IPS-18a (cell line): ENCODE measurements around the gene SEPHS2.
A peak's percentile ranks its signal among the peaks of the same experiment; 100 is the strongest.

ENCODE experiments used
- H3K27ac ChIP-seq: one replicate; pipeline ENCODE4 v1.5.1; 2013; ENCODE audit warnings: low read length
- H3K27me3 ChIP-seq: one replicate; pipeline ENCODE4 v1.6.1; 2013; ENCODE audit warnings: mild to moderate bottlenecking, low read length; ENCODE audit not compliant: control insufficient read depth, insufficient read depth
- H3K36me3 ChIP-seq: one replicate; pipeline ENCODE4 v1.6.1; 2013; ENCODE audit warnings: low read depth, low read length; ENCODE audit not compliant: control insufficient read depth
- H3K4me1 ChIP-seq: one replicate; pipeline ENCODE4 v1.6.1; 2013; ENCODE audit warnings: low read depth, low read length; ENCODE audit not compliant: control insufficient read depth
- H3K4me3 ChIP-seq: one replicate; pipeline ENCODE4 v1.5.1; 2013; ENCODE audit warnings: low read length
- H3K9ac ChIP-seq: one replicate; pipeline ENCODE4 v1.6.1; 2013; ENCODE audit warnings: mild to moderate bottlenecking, low read length, moderate library complexity
- H3K9me3 ChIP-seq: one replicate; pipeline ENCODE4 v1.6.1; 2013; ENCODE audit warnings: low read depth, low read length; ENCODE audit not compliant: control insufficient read depth

SEPHS2 gene

DNA sequence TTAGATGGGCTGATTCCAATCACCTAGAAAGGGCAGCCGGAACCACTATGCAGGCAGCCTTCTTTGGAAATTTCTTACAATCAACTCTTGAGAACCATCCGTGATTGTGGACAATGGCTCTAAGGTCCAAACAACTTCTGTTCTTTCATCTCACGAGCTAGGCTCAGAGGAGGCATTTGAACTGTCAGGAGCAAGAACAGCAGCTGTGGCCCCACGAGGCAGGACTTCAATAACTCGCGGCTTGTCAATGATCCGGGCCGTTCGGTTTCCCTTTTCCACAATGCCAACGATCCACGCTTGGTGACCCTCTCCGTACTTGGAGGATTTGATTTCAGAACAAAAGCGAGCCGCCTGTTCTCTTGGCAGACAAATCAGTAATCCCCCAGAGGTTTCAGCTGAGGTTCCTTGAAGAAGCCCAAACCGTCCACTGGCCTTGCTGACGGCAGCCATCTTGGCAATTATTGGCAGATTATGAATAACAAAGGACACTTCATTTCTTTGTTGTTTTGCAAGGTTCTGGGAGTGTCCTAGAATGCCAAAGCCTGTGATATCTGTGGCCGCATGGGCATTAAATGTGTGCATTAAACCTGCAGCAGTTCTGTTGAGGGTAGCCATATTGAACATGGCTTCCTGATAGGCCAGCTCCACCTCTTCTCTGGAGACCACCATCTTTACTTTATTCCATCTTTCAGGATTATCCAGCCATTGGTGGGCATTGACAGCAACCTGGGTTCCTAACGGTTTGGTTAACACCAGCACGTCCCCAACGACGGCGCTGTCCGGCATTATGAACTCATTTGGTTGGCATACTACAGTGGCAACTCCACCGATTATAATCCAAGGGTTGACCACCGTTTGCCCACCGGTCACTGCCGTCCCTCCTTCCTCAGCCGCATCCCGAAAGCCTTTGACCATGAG, 1.2 kb downstream of the SEPHS2 start:
- Histone ChIP-seq H3K27ac (no peak overlapping the region), H3K9ac (no peak overlapping the region), H3K36me3 (peaks cover 5% of the 10 kb centered on the region), H3K4me1 (peaks cover 10% of the 10 kb centered on the region), H3K4me3 (peak overlapping the region; percentile 87), H3K9me3 (no peaks in the 10 kb centered on the region), H3K27me3 (no peaks in the 10 kb centered on the region)

DNA sequence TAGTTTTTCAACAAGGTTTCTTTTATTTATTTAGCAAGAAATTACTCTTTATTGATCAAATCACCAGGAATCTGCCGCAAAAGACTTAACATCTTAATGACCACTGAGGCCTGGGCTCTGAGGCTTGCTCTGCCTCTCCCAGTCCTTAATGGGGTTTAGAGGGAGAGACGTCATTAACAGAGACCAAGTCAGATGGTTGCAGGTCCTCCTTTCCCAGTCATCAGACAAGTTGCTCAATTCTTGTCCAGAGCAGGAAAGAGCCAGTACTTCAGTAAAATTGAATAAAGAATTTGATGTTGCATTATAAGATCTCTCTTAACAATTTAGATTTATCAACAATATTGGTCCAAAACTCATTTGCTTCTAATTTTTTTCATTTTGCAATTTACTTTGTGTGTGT, 2.0 kb downstream of the SEPHS2 start:
- peaks cover 5% of the 10 kb centered on the region for H3K36me3 ChIP-seq
- no peak overlapping the region for H3K9ac ChIP-seq
- H3K4me3 ChIP-seq, result no peak overlapping the region
- no peak overlapping the region for H3K27ac ChIP-seq
- H3K27me3 ChIP-seq, result no peaks in the 10 kb centered on the region
- no peaks in the 10 kb centered on the region for H3K9me3 ChIP-seq
- H3K4me1 ChIP-seq, result peaks cover 10% of the 10 kb centered on the region

DNA sequence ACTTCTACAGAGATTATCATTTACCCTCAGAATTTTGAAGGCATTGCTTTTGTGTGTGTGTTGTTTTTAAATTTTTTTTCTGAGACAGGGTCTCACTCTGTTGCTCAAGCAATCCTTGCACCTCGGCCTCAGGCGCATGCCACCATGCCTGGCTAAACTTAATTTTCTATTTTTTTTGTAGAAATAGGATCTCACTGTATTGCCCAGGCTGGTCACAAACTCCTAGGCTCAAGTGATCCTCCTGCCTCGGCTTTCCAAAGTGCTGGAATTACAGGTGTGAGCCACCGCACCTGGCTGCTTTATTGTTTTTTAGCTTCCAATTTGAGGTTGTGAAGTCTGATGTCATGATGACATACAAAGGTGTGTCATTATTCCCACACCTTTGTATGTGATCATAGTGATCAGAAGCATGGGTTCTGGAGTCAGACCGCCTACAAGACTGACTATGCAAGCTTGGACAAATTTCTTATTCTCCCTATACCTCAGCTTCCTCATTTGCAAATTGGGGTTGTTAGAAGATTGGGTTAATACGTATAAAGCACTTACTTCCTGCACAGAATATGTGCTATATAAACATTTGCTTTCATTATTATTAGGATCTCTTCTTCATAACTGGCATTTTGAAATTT, 5.8 kb downstream of the SEPHS2 start:
- Histone ChIP-seq H3K27me3 (no peaks in the 10 kb centered on the region), H3K36me3 (peaks cover 5% of the 10 kb centered on the region), H3K4me3 (no peak overlapping the region), H3K4me1 (peaks cover 4% of the 10 kb centered on the region), H3K9ac (no peak overlapping the region), H3K9me3 (no peaks in the 10 kb centered on the region), H3K27ac (no peak overlapping the region)

DNA sequence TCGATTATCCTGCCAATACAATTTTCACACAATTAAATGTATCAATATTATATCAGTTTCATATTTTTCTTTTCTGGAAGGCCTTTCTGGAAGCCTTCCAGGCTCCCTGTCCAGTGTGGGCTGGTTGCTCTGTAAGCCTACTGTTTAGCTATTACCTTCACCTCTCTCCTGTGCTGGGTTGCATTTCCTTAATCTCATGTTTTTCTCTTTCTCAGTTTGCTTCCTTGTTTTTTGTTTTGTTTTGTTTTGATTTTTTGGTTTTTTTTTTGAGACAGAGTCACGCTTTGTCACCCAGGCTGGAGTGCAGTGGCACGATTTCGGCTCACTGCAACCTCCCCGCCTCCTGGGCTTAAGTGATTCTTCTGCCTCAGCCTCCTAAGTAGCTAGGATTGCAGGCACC, 6.8 kb downstream of the SEPHS2 start:
- H3K27ac ChIP-seq, result no peak overlapping the region
- H3K4me1 ChIP-seq, result no peaks in the 10 kb centered on the region
- no peaks in the 10 kb centered on the region for H3K9me3 ChIP-seq
- no peak overlapping the region for H3K4me3 ChIP-seq
- peaks cover 2% of the 10 kb centered on the region for H3K36me3 ChIP-seq
- no peaks in the 10 kb centered on the region for H3K27me3 ChIP-seq
- H3K9ac ChIP-seq, result no peak overlapping the region

DNA sequence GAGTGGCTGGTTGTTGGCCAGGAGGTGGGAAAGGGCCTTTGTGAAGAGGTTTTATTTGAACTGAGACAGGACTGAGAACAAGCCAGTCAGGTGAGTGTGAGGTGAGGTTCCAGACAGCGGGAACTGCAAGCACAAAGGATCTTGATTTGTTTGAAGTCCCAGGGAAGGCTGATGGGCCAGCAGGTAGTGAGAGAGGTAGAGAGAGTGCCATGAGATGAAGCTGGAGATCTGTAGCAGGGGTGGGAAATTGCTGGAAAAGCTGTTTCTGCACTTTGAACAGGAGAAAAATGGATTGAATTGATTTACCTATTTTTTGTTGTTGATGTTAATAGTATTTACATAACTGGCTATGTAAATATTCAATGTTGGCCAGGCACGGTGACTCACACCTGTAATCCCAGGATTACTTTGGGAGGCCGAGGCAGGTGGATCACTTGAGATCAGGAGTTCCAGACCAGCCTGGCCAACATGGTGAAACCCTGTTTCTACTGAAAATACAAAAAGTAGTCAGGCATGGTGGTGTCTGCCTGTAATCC, 8.1 kb downstream of the SEPHS2 start:
- no peak overlapping the region for H3K9ac ChIP-seq
- no peak overlapping the region for H3K4me3 ChIP-seq
- no peaks in the 10 kb centered on the region for H3K9me3 ChIP-seq
- no peaks in the 10 kb centered on the region for H3K4me1 ChIP-seq
- no peak overlapping the region for H3K27ac ChIP-seq
- H3K36me3 ChIP-seq, result no peaks in the 10 kb centered on the region
- no peaks in the 10 kb centered on the region for H3K27me3 ChIP-seq

DNA sequence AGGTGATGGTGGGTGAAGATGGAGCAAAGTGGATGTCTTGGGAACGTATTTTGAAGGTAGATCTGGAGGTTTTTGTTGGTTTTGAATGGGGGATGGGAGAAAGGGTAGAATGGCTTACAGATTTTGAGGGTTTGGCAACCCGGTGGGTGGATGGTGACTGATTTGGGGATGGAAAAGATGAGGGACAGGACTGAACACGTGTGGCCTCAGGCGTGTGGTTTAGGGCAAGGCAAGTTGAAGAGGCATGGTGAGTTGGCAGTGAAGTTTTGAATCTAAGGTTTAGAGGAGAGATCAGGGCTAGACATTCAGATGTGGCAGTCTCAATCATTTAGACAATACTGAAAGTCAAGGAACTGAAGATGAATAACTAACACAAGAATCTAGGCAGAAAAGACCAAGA, 10.8 kb downstream of the SEPHS2 start:
- Histone ChIP-seq H3K27ac (no peak overlapping the region), H3K36me3 (no peaks in the 10 kb centered on the region), H3K27me3 (no peaks in the 10 kb centered on the region), H3K9me3 (no peaks in the 10 kb centered on the region), H3K9ac (no peak overlapping the region), H3K4me1 (peaks cover 4% of the 10 kb centered on the region), H3K4me3 (no peak overlapping the region)

DNA sequence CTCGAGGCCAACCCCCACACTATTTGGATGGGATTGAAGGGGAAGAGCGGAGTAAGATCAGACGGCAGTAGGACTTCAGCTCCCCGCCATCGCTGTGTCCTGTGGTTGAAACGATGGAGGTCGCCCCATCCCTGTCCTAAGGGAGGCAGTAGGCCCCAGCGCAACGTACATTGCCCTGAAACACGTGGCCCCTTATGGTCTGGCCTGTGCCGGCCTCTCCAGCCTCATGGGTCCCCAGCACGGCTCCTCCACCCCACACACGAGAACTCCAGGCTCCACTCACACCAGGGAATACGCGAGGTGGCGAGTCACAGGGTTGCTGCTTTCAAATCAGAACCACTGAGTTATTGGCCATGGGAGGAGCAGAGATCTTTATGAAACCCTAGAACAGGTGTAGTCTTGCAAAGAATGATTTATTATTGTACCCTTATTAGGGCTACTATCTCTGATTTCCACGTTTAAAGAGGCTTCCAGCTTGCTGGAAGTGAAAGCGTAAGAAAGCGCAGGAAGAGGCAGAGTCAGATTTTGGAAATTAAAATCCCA, 15.2 kb downstream of the SEPHS2 start:
- Histone ChIP-seq H3K4me1 (peaks cover 9% of the 10 kb centered on the region), H3K4me3 (peak overlapping the region; percentile 82), H3K27ac (no peak overlapping the region), H3K36me3 (peaks cover 4% of the 10 kb centered on the region), H3K27me3 (no peaks in the 10 kb centered on the region), H3K9ac (no peak overlapping the region), H3K9me3 (no peaks in the 10 kb centered on the region)

DNA sequence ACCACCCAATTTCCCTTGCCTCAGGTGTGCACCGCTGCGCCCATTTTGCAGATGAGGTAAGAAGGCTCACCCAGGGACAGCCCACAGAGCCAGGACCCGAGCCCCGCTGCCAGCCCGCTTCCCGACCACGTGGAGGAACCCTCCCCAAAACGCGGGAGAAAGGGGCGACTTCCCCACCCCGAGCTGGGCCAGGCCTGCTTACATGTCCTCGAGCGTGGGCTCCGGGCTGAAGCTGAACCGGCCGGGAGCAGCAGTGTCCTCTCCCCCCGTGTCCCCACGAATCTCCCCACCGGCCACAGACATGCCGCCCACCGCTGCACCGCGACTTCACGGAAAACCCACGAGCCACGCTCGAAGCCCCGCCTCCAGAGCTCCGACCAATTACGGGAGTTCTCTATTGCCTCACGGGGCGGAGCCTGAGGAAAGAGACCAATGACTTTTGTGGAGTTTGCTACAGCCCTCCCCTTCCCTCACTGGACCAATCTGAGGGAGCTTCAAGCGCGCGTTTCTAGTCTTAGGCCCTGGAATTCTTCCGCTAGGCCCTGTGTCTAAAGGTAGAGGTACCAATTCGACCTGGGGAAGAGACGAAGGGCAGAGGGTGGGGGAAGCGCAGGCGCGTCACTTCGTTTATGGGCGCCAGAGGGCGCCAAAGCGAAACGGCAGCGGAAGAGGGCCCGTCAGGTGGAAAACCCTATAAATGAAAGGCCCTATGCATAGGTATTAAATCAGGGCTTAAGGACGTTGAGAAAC, 15.8 kb downstream of the SEPHS2 start, which contains the start of gene DCTPP1:
Gene DCTPP1 (minus strand): TSS at position 353 of the 750 bp plus-strand sequence. CDS start 50 bp downstream, at position 303.
- Histone ChIP-seq H3K27me3 (no peaks in the 10 kb centered on the region), H3K4me3 (peak within 1 kb of the TSS; percentile 82), H3K36me3 (peaks cover 4% of the 10 kb centered on the region), H3K27ac (no peak within 1 kb of the TSS), H3K9me3 (no peaks in the 10 kb centered on the region), H3K9ac (peak within 1 kb of the TSS; percentile 72), H3K4me1 (peaks cover 9% of the 10 kb centered on the region)

DNA sequence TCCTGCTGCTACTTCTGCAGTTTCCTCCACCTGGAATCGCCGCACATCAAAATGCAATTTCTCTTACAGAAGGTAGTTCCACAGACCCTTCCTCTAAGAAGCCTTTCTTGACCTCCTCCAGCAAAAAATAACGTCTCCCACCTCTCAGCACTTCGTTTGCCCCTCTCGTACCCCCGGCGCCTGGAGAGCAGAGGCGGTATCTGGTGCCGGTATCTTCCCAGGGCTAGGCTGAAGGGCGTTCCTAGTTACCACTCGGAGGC, 16.3 kb downstream of the SEPHS2 start:
- Histone ChIP-seq H3K27me3 (no peaks in the 10 kb centered on the region), H3K9ac (peak overlapping the region; percentile 72), H3K36me3 (peaks cover 6% of the 10 kb centered on the region), H3K27ac (no peak overlapping the region), H3K9me3 (no peaks in the 10 kb centered on the region), H3K4me3 (peak overlapping the region; percentile 82), H3K4me1 (peaks cover 9% of the 10 kb centered on the region)

DNA sequence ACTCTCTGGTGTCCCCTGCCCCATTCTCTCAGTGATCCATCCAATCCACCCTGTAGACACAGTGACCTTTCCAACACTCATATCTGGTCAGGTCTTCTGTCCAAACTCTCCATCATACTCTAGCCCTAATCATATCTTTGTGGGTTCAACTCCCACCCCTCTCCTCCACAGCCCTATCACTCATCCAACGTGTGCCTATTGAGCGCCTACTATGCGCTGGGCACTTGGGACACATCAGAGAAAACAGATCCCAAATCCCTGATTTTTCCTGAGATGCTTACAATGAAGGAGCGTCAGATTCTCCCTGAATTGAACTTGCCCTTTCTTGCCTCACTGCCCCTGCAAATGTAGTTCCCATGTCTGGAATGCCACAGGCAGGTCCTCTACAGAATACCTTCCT, 17.6 kb downstream of the SEPHS2 start:
- Histone ChIP-seq H3K27me3 (no peaks in the 10 kb centered on the region), H3K9ac (no peak overlapping the region), H3K27ac (no peak overlapping the region), H3K4me3 (no peak overlapping the region), H3K4me1 (peaks cover 9% of the 10 kb centered on the region), H3K9me3 (no peaks in the 10 kb centered on the region), H3K36me3 (peaks cover 16% of the 10 kb centered on the region)

DNA sequence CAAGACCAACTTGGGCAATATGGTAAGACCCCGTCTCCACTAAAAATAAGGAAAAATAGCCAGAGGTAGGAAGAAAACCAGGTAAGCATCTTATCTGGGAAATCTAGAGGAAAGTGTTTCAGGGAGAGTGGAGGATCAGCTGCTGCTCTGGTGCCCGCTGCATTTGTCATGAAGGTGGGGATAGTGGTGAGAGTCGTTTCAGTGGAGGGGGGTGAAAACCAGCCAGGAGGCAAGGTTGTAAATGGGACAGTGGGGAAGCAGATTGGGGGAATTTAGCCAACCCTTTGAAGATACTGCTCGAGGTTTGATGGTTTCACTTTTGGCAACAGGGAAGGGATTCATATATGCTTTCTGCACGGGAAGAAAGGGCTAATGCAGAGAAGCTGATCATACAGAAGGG, 24.7 kb downstream of the SEPHS2 start:
- no peak overlapping the region for H3K27ac ChIP-seq
- peaks cover 5% of the 10 kb centered on the region for H3K4me1 ChIP-seq
- H3K9me3 ChIP-seq, result no peaks in the 10 kb centered on the region
- no peak overlapping the region for H3K9ac ChIP-seq
- H3K27me3 ChIP-seq, result no peaks in the 10 kb centered on the region
- no peak overlapping the region for H3K4me3 ChIP-seq
- peaks cover 30% of the 10 kb centered on the region for H3K36me3 ChIP-seq
